ENCODE data around the gene GAREM2.

The GAREM2 gene

GRCh38 chr2:26169681-26170414 is 3.0 kb upstream of the GAREM2 start:
- DNase-seq (ENCODE audit: low spot score) = no peak

DNA sequence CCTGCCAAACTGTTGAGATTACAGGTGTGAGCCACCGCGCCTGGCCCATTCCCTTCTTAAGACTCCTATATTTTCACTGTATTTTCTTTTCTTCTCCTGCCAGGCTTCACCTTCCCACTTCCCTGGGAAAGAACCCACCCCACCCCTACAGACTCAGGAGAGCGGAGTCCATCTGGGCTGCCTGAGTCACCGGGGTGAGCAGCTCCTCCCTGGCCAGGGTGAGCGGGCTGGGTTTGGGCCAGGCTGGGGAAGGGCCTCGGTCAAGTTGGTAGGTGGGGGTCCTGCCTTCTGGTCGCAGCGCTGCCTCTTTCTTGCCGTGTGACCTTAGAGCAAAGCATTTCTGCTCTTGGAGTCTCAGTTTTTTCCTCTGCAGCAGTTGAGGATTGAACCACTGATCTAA is 2.1 kb upstream of the GAREM2 start:
- DNase-seq (ENCODE audit: low spot score) = no peak

- DNase-seq (ENCODE audit: low spot score) = no peak
Measured at GRCh38 chr2:26172189-26172870, 558 bp upstream of the GAREM2 start.

DNA sequence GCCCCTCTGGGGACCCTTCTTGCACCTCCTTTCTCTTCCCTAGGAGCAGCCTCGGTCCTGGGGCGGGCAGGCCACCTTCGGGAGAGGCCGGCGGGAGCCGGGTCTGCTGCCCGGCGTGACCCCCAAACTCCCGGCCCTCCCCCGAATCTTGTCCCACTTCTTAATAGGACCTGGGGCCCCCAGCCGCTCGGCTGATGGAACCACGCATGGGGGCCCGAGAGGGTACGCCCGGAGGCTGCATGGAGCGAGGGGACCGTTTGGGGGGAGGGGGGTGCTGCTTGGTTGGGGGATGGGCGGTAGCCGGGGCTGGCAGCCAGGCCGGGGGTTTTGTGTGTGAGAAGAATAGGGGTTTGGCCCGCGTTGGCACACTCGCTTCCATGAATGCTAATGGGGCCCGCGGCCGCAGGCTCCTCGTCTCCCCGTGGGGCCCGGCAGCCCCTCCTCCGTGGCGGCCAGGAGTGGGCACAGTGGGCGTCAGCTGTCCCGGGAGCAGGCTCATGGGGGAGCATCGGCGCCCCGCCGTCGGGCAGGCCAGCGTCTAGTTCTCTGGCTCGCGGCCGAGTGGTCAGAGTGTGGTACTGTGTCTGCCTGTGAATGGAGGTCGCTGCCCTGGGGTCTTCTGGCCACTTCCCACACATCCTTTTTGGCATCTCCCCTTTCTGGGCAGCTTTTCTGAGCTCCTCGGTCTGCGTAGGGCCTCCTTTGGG is 1.0 kb downstream of the GAREM2 start:
- no peak for DNase-seq (ENCODE audit: low spot score)

- no peak for DNase-seq (ENCODE audit: low spot score)
Measured at GRCh38 chr2:26174691-26175465, 2.0 kb downstream of the GAREM2 start.

- DNase-seq (ENCODE audit: low spot score) = no peak
Measured at GRCh38 chr2:26175466-26176278, 2.8 kb downstream of the GAREM2 start.

DNA sequence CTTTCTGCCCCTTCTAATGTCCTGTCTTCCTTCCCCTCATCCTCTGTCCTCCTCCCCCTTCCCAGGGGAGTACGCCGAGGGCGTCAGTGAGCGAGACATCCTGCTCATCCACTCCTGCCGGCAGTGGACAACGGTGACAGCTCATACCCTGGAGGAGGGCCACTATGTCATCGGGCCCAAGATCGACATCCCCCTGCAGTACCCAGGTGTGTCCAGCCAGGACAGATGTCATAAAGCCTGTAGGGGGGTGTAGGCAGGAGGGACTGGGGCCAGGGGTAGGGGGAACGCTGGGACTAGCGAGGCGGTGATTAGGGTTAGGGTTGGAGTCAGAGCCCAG is 3.4 kb downstream of the GAREM2 start:
- DNase-seq (ENCODE audit: low spot score) = no peak

GRCh38 chr2:26177122-26177521 is 4.2 kb downstream of the GAREM2 start:
- no peak for DNase-seq (ENCODE audit: low spot score)

- no peak for DNase-seq (ENCODE audit: low spot score)
Measured at GRCh38 chr2:26178246-26178645, 5.4 kb downstream of the GAREM2 start.

- DNase-seq (ENCODE audit: low spot score) = no peak
Measured at GRCh38 chr2:26178746-26179436, 6.0 kb downstream of the GAREM2 start.

- DNase-seq (ENCODE audit: low spot score) = no peak
Measured at GRCh38 chr2:26179446-26179913, 6.6 kb downstream of the GAREM2 start.

DNA sequence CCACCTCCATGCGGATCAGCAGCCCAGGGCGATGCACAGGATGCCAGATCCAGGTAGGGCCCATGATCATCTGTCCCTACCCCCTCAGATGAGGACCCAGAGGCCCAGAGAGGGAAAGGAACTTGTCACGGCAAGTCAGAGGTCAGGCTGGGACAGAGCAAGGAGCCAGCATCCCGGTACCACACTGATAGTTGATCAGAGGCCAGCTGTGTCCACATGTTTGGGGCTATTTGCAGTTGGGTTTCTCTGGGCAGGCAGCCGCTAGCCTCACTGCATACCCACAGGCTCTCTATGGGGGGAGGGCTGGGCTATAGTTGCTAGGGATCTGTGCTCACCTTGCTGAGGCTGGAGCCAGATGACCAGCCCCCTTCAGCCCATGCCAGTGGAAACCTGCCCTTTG is 9.6 kb downstream of the GAREM2 start:
- DNase-seq (ENCODE audit: low spot score) = no peak

- DNase-seq (ENCODE audit: low spot score) = no peak
Measured at GRCh38 chr2:26182887-26183630, 10.2 kb downstream of the GAREM2 start.

GRCh38 chr2:26184121-26184520 is 11.2 kb downstream of the GAREM2 start:
- no peak for DNase-seq (ENCODE audit: low spot score)

DNA sequence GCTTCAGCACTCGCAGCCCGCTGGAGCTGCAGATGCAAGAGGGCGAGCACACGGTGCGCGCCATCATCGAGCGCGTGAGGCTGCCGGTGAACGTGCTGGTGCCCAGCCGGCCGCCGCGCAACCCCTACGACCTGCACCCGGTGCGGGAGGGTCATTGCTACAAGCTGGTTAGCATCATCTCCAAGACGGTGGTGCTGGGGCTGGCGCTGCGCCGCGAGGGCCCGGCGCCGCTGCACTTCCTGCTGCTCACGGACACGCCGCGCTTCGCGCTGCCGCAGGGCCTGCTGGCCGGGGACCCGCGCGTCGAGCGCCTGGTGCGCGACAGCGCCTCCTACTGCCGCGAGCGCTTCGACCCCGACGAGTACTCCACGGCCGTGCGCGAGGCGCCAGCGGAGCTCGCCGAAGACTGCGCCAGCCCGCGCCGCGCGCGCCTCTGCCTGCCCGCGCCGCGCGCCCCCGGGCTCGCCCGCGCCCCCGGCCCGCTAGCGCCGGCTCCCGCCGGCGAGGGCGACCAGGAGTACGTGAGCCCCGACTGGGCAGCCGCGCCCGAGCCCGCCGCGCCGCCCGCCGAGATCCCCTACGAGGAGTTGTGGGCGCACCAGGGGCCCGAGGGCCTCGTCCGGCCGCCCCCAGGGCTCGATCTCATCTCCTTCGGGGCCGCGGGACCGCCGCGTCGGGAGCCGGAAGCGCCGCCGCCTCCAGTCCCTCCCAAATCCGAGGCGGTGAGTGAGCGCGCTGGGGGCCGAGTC is 11.8 kb downstream of the GAREM2 start:
- no peak for DNase-seq (ENCODE audit: low spot score)

DNA sequence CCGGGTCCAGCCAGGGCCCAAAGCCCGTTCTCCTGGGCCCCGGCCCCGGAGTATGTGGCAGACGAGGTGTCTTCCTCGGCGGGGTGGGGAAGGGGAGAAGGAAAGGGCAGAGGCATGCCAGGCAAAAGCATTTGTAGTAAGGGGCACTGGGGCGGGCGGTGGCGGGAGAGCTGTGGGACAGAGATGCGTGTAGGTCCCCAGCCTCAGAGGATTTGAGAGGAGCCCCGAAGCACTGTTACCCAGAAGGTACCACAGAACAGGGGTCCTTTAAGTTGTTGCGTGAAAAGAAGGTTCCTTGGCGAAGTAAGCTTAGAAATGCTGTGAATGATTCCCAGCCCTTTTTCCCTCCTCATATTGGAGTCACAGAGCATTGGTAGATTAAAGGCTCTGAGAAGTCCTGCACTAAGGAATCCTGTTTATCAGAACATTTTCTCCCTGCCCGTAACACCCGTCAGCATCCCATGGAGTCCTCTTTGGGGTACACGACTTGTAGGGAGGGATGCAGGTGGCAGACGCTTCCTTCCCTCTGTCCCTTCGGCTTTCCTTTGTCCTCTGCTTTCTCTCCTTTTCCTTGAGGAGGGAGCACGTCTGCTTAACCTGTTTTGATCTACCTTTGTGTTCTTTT is 12.5 kb downstream of the GAREM2 start:
- no peak for DNase-seq (ENCODE audit: low spot score)

GRCh38 chr2:26185954-26186770 is 13.3 kb downstream of the GAREM2 start:
- no peak for DNase-seq (ENCODE audit: low spot score)

GRCh38 chr2:26187114-26187513 is 14.2 kb downstream of the GAREM2 start:
- DNase-seq (ENCODE audit: low spot score) = no peak
